ENCODE data around the gene CSNK1D.

GRCh38 chr17:82321947-82322466, 48.5 kb upstream of the CSNK1D start:
- TF ChIP-seq GATA2 (IDR thresholded peaks at IDR 0.05; ENCODE audit: low read depth, low read length) (no peak), GATA3 (IDR thresholded peaks at IDR 0.05; ENCODE audit: low read depth, low read length) (no peak)

Data from SH-SY5Y (cell line).